HG03469 (cell line): Measurements from ENCODE around the gene GPX2.

Experiments used
- ATAC-seq: cut with Tn5 transposase; IDR thresholded peaks from one replicate; pipeline ENCODE4 v1.9.1; 2021; ENCODE audit warnings: mild to moderate bottlenecking, moderate library complexity, moderate number of reproducible peaks; ENCODE audit not compliant: unreplicated experiment

GPX2 gene

GRCh38 chr14:64942531-64943111, at the start of gene GPX2:
GPX2 (minus strand) TSS chr14:64942745; CDS start chr14:64942726, 19 bp downstream.
- no peak for ATAC-seq

DNA sequence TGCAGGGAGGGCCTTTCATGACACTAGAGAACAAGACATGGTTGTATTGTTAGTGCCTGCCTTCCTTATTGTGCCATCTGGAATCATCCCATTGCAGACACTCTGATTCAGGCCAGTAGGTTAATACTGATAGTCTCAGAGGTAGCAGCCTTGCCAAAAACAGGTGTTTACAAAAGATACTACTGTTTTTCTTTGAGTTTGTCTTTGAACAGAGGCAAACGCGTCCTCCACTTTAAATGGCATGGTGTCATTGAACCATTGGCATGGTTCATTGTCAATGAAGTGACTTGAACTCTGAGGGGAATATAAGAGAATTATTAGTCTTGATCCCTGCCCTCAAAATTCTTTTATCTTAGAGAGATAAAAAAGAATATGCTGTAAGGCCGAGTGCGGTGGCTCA, 48.4 kb upstream of the GPX2 start:
- ATAC-seq: no peak

GRCh38 chr14:64990296-64990695, 47.8 kb upstream of the GPX2 start:
- ATAC-seq: no peak

- ATAC-seq: no peak
Observed at GRCh38 chr14:64987438-64987767, 44.9 kb upstream of the GPX2 start.

DNA sequence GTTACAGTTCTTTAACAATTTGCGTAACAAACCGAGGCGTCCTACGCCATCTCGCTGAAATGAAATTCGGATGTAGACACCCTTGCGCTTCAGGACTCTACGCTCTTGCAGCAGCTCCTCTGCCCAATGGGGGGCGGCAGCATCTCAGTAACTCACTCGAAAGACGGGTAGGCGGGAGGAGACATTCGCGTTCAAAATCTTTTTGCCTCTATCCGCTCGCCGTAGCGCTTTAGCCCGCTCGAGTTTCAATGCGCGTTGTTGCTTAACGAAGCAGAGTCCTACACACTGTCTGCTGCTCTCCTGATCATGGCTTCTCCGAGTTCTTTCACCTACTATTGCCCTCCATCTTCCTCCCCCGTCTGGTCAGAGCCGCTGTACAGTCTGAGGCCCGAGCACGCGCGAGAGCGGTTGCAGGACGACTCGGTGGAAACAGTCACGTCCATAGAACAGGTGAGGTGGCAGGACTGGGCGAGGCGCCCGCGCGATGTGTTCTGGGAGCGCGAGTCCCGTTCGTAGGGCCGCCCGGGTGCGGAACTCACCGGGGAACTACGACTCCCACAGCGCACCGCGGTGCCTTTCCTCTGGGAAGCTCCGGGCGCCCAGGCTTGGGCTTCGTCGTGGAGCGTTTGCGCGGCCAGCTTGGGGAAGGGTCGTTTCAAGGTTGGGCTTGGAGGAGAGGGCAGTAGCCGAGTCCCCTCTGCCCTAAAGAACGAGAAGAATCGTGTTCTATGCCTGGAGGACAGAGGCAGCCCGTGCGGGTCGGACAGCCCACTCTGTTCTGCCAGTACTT, 44.3 kb upstream of the GPX2 start, which contains the start of gene FNTB:
FNTB (plus strand) TSS at position 248 of the 790 bp plus-strand sequence; CDS start at position 307, 59 bp downstream.
- ATAC-seq: peak; percentile 83

DNA sequence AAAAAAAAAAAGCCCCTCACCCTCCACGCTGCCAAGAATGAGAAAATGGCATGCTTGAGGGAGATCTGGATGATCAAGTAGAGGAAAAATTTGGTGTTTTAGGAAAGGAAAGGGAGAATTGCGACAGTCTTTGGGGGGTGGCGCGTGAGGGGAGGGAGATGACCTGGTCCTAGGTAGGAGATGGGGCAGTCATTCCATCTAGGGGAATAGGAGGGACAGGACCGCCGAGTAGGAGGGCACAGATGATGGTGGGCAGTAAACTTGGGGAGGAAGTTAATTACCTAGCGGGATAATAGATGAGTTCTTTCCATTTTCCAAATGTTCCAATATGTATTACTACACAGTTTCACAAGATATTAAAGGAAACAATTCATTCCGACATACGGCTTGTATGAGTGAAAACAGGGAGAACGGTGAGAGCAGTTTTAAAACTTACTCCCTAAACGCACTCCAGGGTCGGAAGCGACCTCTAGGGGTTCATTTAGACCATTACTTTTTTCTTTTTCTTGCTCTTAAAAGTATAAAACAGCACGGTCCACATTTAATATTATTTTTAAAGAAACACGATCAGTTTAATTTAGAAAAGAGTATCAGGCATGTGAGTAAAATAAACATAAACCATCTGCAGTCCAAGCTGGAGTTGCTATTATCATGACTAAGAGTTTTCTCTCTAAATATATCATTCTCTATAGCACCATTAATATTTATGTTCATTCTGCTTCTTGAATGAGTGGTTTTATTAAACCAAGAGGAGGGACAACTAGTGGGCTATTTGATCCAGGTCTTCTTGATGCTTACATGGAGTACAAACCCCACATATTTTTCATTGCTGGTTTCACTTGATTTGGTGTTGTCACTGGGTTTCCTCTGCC, 41.1 kb upstream of the GPX2 start:
- no peak for ATAC-seq

GRCh38 chr14:64979336-64980074, 37.0 kb upstream of the GPX2 start:
- ATAC-seq: no peak

DNA sequence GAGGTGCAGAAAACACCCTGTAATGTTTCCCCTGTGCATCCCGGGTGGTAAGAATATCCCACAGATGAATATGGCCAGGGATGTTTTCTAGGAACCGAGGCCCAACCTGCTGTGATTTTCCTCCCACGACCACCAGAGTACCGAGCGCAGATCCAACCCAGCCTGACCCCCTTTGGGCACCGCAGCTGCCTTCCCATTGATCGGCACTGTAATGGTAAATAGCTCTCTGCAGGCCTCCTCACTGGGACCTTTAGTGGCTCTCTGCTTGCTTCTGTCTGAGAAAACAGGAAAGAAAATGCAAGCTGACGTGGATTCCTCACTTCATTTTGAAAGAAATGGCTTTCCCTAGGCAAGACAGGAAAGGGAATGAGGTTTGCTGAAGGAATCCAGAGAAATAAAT, 32.0 kb upstream of the GPX2 start:
- ATAC-seq: no peak

DNA sequence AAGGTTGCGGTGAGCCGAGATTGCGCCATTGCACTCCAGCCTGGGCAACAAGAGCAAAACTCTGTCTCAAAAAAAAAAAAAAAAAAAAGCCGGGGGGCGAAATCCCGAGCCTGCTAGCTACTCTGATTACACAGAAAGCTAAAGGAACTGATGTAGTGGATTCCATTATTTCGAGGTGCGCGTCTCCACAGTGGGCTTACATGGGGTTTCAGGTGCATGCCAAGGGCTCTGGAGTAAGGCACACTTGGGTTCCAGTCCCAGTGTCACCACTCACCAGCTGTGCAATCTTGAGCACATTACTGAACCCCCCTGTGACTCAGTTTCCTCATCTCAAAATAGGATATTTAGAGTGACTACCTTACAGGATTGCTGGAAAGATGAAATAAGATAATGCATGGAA, 31.3 kb upstream of the GPX2 start:
- ATAC-seq: no peak

GRCh38 chr14:64973026-64973442, 30.5 kb upstream of the GPX2 start:
- no peak for ATAC-seq

GRCh38 chr14:64971943-64972791, 29.6 kb upstream of the GPX2 start, which contains the start of gene RAB15:
RAB15 (minus strand) TSS chr14:64972336; CDS start chr14:64972076, 260 bp downstream.
- no peak for ATAC-seq

GRCh38 chr14:64971491-64971942, 29.0 kb upstream of the GPX2 start:
- ATAC-seq: no peak

DNA sequence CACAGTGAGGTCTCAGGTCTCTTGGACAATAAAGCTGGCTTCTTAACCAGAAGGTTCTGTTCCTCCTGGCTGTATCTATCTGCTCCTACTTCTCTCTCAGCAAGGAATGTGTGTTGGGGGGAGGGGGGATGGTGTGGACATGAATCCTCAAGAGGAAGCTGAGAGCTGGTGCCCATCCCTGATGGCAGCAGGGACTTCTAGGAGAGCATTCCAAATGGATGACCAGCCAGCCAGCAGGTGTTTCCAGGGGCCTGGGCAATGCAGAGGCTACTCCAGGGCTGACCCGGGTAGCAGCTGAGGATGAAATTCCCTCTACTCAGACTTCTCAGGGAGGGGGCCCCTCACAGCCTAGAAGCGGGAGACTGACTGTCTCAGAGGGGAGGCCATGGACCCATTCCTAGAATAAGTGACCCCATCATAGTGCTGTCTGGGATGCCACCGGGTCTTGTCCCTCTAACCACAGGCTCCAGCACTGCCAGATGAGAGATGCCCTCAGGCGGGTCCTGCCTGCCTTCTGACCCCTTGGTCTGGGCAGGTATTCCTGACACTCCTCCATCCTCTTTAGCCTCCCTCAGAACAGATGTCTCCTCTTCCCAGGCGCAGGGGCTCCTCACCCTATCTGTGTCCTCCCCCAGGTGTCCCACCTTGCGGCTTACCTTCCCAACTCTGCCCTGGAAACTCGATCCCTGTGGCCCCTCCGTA, 28.4 kb upstream of the GPX2 start:
- no peak for ATAC-seq

GRCh38 chr14:64970041-64970440, 27.5 kb upstream of the GPX2 start:
- no peak for ATAC-seq

GRCh38 chr14:64968651-64969050, 26.1 kb upstream of the GPX2 start:
- no peak for ATAC-seq

GRCh38 chr14:64968167-64968566, 25.6 kb upstream of the GPX2 start:
- ATAC-seq: no peak

GRCh38 chr14:64966976-64967375, 24.4 kb upstream of the GPX2 start:
- no peak for ATAC-seq

GRCh38 chr14:64965356-64966000, 22.9 kb upstream of the GPX2 start:
- ATAC-seq: no peak

- no peak for ATAC-seq
Observed at GRCh38 chr14:64963611-64964010, 21.1 kb upstream of the GPX2 start.
